GM12874 (cell line): ENCODE data around the gene SMPD3.

Source experiments
- CTCF ChIP-seq: IDR thresholded peaks from 2 replicates; pipeline ENCODE4 v1.5.1; 2011; ENCODE audit warnings: low read depth, mild to moderate bottlenecking, control low read depth, low read length, moderate library complexity; ENCODE audit not compliant: insufficient read depth

Gene SMPD3

GRCh38 chr16:68417711-68418301 is 30.5 kb downstream of the SMPD3 start:
- no peak for TF ChIP-seq CTCF

DNA sequence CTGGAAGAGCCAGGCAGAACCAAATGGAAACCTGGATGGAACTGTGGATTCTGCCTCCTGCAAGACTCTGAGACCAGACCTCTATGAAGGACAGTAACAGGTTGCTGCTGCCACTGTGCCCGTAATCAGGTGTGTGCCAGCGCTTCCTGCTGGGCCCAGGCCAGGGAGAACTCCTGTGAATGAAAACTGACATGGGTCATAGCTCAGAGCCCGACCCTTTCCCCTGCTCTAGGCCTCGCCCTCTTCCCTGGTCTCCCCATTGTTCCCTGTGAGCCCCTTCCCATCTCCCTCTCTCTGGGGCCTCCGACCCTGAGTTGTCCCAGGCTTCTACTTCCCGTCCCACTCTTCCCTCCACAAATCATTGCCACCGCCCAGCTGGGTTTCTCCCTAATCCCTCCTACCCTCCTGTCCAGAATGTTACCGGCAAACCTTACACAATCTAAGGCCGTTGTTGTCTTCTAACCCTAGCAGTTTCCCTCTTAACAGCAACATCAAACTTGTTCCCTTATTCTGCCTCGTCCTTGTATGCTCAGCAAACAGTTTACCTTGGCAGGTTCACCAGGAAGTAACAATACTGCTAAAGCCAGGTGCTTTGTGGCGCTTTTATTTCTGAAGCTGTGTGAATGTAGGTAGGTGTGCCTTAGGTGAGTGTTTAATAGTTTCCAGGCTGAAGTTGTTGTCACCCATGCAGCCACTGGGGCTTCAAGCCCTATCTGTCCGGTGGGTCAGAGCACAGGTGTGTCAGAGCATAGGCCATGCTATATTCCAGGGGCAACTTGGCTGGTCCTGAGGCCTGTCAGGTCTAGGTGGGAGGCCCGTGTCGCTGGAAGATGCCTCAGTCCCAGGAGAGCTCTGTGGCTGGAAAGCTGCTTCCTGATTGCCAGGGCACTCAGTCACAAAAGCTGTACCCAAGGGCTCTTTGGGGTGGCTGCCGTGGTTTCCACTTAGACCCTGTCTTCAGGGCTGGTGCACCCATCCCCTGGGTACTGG is 32.0 kb downstream of the SMPD3 start:
- TF ChIP-seq CTCF = no peak

GRCh38 chr16:68414581-68414980 is 33.7 kb downstream of the SMPD3 start:
- no peak for TF ChIP-seq CTCF

DNA sequence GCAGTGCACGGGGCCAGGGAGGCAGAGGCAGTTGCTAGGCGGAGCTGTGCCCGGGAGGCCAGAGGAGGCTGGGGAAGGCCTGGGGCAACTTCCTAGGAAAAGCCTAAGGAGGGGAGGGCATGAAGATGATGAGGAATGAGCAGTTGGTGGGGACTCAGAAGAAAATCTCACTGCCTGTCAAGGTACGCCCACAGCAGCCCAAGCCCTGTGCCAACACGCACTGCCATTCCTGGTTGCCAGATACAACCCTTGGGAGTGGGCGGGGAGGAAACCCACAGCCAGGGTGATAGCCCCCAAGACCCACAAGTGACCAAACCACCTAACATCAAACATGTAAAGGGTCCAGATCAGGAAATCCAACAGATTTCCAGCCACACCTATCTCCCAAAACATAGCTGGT is 36.2 kb downstream of the SMPD3 start:
- no peak for TF ChIP-seq CTCF

DNA sequence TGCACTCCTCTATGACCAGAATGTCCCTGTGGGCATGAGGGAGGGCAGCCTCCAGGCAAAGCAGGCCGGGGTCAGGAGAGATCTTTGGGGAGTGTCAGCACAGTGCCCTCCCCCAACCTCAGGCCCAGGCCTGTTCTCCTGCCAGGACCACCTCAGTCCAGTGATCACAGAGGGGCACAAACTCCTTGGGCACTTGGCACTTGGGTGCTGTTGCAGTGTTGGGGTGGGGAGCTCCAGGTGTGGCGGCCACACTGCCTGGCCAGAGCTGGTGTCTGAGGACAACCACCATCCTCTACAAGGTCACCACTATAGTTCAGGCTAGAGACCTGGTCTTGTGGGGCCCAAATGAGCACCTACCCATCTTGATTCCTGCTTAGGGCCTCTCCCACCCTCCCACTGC is 37.2 kb downstream of the SMPD3 start:
- TF ChIP-seq CTCF = no peak

- no peak for TF ChIP-seq CTCF
These were observed 39.3 kb downstream of the SMPD3 start for GRCh38 chr16:68408967-68409366.

GRCh38 chr16:68408428-68408827 is 39.9 kb downstream of the SMPD3 start:
- TF ChIP-seq CTCF = no peak
